Measurements from ENCODE around the gene KIF21A.
"Not testable (repeated sequence)": the region's sequence is repeated elsewhere in the genome, so short reads cannot be mapped to it uniquely, and the experiment has no call there.

KIF21A gene

DNA sequence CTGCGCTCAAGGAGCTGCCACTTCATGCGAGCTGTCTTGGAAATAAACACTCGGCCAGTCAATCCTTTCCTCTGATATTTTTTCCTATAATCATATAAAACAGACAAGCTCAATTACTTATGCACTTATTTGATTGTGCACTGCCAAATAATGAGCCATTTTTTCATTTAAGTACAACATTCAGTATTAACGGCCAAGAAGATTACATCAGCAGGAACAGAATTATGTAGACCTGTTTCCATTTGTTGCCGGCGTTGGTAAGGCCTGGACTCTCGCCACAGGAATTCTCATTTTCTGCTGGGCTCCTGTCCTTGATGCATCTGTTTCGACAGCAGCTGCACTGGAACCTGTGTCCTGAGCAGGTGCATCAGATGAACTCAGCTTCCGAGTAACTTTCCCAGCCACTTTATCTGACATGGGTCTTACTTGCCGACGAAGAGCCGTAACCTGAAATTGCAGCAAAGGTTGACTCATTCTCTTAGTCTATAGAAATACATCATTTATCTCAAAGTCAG, 110.2 kb downstream of the KIF21A start:
- no peak for DNase-seq

GRCh38 chr12:39331539-39332261, 111.2 kb downstream of the KIF21A start:
- no peak for DNase-seq

DNA sequence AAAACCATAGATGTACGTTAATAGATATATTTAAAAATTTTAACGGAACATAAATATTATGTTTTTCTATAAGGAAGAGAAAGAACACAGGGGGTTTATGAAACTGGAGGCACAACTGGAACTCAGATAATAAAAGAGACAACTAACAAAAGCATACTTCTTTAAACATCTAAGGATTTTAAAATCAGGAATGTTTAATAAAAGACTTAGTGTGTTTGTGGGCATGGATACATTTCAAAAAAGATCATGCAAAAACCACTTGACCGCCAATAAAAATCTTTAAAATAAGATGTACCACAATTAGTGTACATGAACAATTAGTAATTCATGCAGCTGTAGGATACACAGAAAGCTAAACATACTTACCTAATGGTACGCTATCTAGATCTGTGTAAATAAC, 113.0 kb downstream of the KIF21A start:
- DNase-seq = no peak

GRCh38 chr12:39329018-39329417, 113.9 kb downstream of the KIF21A start:
- DNase-seq = no peak

DNA sequence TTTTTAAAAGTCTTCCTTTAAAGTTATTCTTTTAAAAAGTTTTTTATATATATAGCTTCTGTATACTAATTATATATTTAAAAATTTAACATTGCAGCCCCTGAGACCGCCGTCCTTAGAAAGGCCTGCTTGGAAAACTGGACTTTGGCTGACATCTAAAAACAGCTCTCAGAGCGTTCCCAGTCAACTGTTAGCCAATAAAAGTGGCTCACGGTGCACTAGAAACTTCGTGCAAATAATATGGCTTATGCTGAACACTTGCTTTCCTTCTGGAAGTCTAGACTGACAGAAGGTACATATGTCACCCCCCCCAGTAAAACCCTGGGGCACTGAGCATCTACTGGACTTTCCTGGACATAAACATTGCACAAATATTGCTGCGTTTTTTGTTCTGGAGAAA, 115.0 kb downstream of the KIF21A start:
- DNase-seq = no peak

GRCh38 chr12:39327510-39327909, 115.4 kb downstream of the KIF21A start:
- DNase-seq = no peak

- no peak for DNase-seq
Observed at GRCh38 chr12:39319180-39319579, 123.7 kb downstream of the KIF21A start.

DNA sequence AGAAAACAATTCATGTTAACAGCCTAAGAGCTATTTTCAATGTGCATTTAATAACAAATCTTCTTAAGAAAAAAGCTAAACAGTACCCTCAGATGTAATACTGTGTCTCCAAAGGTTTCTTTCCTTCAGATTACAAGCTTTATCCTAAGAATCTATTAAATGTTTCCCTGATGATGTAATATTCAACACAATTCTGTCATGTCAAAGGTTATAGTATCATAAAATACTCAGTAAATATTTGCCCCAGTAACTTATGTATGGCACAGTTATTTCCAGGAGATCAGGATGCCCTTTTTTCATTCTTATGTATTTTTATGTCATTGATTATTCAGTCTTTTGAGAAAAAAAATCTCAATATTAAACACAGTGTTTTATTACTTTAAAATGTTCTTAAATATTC, 128.4 kb downstream of the KIF21A start:
- no peak for DNase-seq

DNA sequence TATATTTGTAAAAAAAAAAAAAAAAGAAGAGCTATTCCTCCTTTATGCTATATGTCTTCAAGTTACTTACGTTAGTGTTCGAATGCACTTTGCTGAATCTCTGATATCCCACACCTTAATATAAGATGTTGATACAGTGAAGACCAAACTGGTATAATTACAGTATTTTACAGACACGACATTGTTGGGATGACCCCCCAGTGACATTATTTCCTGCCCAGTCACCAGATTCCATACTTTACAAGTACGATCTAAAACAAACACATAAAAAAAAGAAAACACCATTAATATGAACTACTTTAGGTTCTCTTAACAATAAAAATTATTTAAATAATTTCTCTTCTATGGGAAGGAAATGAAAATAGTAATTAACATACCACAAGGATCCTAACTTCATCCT, 133.4 kb downstream of the KIF21A start:
- no peak for DNase-seq

DNA sequence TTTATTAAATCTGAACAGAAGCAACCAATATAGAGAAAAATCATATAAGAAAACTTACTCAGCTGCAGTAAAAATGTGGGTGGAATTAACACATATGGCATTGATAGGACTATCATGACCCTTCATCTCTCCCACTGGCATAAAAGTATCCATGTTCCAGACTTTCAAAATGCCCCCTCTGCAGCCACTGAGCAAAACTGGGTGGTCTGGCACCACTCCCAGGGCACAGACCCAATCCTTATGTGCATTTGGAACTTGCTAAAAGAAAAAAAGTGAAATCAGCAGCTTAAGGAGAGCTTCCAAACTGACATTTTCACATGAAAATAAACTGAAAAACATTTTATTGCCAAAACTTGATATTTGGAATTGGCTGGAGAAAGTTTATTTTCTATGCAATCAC, 141.5 kb downstream of the KIF21A start:
- no peak for DNase-seq

GRCh38 chr12:39300799-39301198, 142.1 kb downstream of the KIF21A start:
- DNase-seq = peak; percentile 2

DNA sequence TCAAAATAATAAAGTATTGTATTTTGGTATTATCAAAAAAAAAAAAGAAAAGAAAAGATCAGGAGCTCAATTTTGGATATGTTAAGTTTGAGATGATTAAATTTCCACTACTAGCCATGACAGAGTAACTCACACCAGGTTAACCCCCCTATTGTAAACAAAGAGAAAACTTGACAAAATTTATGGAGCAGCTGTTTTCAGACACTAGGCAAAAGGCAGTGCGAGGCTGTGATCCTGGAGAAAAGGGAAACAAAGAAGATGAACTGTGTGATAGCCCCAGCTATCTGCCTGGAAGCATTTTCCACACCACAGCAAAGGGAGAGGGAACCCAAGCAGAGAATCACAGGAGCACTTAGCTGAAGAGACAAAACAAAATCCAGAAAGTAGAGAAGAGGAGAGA, 145.0 kb downstream of the KIF21A start:
- DNase-seq = no peak

- DNase-seq = no peak
Observed at GRCh38 chr12:39296496-39296895, 146.4 kb downstream of the KIF21A start.

DNA sequence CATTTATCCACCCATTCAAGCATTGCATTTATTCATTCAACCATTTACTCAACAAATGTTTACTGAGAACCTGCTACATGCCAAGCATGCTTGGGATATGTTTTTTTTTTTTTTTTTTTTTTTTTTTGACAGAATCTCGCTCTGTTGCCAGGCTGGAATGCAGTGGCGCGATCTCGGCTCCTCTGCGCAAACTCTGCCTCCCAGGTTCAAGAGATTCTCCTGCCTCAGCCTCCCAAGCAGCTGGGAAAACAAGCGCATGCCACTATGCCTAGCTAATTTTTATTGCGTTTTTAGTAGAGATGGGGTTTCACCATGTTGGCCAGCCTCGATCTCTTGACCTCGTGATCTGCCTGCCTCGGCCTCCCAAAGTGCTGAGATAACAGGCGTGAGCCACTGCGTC, 147.3 kb downstream of the KIF21A start:
- DNase-seq = not testable (repeated sequence)

DNA sequence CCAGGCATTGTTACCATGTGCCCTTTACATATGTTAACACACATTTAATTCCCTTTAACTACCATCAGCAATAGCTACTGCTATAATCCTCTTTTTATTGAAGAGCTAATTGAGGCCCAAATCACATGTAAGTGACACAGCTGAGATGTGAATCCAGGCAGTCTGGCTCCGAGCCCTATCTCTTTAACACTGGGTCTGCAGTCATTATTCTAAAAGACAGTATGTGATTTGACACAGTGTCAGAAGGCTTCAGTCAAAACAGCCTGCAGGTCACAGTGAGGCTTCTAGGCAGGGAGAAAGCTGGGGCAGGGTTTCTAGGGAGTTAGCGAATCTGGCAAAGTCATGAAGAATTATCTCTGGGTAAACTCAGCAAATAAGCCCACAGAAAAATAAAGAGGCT, 148.2 kb downstream of the KIF21A start:
- DNase-seq = no peak

DNA sequence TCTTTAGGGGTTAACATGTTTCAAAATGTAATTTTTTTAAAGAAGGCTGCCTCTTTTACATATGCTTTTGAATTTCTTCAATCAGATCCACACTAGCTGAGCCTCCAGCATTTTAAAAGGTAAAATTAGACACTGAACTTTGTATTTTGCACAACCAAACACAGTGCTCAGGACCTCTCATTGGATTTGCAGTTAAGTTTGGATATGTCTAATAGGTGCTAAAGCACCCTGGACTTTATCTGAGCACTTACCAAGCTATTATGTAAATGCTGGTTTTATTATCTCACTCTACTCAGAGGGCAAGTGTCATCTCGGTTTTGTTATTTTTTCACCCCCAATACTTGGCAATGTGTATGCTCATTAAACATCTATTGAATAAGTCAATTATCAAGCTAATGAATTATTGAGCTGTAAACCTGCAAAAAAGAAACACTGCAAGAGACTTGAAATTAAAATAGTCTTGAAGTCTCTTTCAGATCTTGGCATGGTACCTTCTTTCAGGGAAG, 150.7 kb downstream of the KIF21A start:
- DNase-seq = no peak

DNA sequence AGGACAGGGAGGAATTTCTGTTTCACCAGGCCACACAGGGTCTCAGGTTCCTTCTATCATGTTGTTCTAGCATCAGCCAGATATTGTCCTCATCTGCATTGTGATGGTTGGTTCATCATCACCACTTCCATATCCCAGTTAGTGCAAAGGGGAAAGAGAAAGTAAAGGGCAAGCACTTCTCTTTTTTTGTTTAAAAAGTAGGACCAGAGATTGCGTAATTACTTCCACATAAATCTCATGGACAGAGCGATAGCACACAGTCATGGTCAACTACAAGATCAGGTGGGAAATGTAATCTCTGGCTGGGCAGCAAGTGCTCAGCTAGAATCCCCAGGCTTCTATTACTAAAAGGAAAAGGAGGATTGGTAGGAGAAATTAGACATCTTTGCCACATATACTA, 155.1 kb downstream of the KIF21A start:
- DNase-seq = no peak

DNA sequence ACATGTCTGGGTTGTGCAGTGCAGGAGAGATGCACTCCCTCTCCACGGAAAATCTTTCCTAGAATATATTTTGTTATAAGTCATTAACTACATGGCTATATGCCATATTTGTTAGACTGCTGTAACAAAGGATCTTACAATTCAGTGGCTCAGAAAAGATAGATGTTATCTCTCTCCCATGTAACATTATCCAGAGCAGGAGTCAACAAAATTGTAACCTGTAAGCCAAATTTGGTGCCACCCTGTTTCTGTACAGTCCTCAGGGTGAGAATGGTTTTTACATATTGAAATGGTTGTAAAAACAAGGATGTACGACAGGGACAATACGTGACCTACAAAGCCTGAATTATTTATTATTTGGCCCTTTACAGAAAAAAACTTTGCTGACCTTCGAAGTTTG, 155.5 kb downstream of the KIF21A start:
- DNase-seq = peak; percentile 39

DNA sequence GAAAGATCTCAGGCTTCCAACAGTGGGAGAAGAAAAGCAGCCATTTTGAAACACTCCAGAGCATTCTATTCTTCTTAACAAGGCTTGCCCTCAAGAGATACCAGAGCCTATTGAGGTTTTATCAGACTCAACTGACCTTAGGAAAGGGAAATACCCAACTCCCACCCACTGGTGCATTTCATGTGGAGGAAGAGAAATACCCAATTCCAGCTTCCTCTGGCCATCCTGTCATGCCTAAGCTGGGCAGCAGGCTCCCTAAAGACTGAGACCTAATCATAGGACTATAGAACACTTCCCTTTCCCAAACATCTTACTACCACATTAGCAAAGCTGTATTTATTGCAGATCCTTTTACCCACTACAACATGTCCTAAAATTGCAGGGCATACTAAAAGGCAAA, 164.5 kb downstream of the KIF21A start:
- DNase-seq = no peak

DNA sequence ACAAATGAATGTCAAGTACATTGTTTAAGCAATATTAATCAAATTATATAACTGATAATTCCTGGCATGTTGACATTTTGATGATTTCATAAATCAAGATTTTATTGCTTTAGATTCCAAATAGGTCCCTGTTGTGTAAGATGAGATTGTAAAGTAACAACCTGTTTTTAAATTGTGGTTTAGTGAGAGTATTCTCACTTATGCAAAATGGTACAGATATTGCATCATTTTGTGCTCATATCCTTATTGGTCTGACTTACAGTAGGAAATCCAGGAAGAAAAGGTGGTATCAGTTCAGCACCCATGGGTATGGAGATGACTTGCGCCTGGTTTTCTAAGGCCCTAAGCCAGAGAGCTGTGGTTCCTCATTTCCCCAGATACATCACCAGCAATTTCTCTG, 165.5 kb downstream of the KIF21A start:
- DNase-seq = no peak

DNA sequence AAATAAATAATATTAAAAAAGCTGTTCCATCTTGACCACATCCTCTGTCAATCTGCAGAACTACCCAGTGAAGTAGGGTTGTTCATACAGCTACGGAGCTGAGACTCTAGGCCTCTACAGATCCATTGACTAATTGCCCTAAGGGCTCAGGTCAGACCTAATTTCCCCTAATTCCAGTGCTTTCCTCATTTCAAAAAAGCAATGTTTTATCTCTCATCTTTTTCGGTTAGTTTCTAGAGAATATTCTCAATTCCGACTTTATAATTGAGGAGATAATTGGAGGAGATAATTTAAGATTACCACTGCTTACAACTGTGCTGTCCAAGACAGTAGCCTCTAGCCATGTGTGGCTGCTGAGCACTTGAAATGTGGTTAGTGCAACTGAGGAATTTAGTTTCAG, 167.1 kb downstream of the KIF21A start:
- no peak for DNase-seq

DNA sequence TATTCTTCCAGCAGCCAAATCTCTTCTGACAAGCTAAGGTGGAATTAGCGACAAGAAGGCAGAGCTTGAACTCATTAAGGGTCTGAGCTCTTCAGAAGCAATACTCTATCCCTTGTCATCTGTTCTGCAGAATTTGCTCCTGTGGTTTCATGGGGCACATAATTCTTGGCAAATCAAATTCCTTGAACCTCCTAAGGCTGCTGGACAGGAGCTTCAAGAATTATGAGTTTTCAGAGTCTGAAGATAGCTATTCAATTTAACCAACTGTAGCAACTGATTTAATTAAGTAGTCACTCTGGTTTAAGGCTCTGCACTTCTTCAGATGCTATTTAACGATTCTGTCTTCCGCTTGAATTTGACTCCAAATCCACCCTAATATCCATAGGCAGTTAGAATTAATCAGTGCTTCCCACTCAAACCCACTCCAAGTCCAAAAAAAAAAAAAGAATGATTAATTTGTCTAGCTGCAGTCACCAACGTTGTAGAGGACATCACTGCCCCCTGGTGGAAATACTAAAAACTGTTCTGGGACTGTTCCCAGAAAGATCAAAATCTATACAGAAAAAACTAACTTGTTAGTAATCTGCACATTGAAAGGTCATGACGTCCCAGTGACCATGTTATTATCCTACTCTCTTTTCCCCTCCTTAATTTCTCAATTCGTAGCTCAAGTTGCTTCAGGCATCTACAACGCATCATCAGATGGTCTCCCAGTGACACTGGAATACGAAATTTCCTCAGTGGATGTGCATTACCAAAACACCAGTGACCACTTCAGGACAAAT, 169.9 kb downstream of the KIF21A start:
- peak; percentile 51 for DNase-seq

DNA sequence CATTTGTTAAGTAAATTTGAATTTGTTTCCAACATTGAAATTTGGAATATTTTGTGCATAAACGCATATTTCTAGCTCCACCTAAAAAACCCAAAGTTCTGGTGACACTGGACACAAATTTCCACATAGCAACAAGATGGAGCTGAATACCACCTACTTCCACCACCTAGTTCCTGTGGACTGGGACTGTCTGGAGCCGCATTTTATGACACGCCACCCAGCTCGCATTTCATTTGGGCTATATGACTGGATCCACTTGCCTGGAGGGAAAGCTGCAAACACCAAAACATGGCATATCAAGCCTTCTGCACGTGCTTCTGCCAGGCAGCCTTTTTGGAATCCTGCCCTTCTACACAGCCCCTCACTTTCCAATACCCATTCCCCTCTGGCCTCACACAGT, 173.4 kb downstream of the KIF21A start:
- no peak for DNase-seq

GRCh38 chr12:39267886-39268285, 175.0 kb downstream of the KIF21A start:
- no peak for DNase-seq

All from NCI-H2171 treated with DMSO at 0.1 percent for 48 hours (cell line).